GM11168 (cell line): ENCODE measurements around the gene TBC1D20.
"Not testable (repeated sequence)": the region's sequence is repeated elsewhere in the genome, so short reads cannot be mapped to it uniquely, and the experiment has no call there.

ENCODE experiments used
- in situ Hi-C: fragments of 300-500 bp; cut with MboI; formaldehyde crosslinking; loops from one replicate; pipeline ENCODE4 v1.12.0; 2022; ENCODE audit warnings: low sequenced_read_pairs; ENCODE audit not compliant: unreplicated experiment

Gene TBC1D20

DNA sequence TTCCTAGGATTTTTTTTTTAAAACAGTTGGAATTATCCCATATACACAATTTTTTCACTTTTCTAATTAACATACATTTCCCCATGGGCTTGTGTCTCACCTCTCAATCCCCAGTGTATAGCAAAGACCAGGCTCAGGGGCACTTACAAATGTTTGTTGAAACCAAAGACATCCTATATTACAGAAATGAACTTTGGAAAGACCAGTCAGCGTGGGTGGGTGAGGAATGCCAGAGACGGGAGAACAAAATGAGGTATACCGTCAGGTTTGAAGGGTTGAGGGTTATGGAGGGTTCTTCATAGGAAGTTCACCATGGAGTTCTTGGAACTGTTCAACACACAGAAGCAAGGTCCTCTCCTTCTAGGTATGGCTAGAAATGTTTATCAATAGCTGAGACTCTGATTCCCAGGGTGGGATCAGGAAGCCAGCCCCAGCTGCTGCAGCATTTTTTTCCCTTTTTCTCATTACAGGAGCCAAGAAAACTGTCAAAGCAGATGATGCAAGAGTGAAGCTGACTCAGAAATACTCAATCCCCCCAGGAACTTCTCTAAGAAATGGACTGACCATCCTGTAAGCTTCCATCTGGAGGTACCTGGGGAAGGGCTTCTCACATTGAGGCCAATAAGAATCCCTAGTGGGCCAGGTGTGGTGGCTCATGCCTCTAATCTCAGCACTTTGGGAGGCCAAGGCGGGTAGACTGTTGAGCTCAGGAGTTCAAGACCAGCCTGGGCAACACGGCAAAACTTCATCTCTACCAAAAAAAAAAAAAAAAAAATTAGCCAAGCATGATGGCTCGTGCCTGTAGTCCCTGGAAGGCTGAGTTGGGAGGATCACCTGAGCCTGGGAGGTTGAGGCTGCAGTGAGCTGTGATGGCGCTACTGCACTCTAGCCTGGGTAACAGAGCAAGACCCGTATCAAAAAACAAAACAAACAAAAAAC lies 15.9 kb upstream of the TBC1D20 start:
- in situ Hi-C loops, result loop anchor here (5.0 kb wide), 1 partner anchor 126 kb away; no protein-coding TSS in a partner anchor

DNA sequence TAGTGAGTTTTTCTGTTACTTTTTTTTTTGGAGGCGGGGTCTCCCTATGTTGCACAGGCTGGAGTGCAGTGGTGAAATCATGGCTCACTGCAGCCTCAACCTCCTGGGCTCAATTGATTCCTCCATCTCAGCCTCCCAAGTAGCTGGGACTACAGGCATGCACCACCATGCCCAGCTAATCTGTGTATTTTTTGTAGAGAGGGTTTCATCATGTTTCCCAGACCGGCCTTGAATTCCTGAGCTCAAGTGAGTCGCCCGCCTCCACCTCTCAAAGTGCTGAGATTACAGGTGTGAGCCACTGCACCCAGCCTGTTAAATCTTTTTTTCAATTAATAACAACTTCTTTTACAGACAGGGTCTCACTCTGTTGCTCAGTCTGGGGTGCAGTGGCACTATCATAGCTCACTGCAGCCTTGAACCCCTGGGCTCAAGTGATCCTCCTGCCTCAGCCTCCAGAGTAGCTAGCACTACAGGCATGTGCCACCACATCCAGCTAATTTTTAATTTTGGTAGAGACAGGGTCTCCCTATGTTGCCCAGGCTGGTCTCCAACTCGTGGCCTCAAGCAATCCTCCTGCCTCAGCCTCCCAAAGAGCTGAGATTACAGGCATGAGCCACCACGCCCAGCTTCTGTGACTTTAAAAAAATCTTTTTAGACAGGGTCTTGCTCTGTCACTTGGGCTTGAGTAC lies 14.4 kb upstream of the TBC1D20 start:
- in situ Hi-C loops, result loop anchor here (5.0 kb wide), 1 partner anchor 124 kb away; no protein-coding TSS in a partner anchor

DNA sequence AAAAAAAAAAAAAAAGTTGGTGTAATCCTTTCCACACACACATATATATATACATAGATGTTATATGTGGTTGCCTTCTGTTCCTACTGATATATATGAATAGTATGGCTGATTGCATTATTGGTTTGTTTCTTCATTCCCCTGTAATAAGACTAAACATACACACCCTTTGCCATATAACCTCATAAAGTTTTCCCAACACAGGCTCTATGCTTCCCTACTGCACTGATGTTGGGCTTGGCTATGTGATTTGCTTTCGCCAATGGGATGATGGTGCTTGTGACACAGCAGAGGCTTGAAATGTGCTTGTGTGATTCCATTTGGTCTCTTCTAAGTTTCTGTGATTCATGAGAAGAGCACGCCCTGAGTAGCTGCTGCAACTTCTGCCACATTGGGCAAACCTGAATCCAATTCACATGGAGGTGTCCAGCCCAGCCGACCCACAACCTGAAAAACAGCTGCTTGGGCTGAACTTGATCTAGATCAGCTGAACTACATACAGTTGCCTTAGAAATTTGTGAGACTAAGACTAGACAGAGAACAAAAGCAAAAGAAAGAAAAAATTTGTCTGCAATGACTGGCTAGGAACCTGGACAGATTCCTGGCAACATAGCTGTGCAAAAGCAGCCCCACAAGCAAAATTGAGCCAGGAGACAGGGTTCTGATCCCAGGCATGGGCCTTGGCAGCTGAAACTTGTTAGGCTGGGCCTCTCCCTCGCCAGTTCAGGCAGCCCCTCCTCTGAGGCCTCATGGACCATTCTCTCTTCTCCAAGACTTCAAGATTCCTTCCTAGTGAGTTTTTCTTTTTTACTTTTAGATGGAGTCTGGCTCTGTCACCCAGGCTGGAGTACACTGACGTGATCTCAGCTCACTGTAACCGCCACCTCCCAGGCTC lies 13.4 kb upstream of the TBC1D20 start:
- in situ Hi-C loops, result loop anchor here (5.0 kb wide), 1 partner anchor 123 kb away; no protein-coding TSS in a partner anchor

DNA sequence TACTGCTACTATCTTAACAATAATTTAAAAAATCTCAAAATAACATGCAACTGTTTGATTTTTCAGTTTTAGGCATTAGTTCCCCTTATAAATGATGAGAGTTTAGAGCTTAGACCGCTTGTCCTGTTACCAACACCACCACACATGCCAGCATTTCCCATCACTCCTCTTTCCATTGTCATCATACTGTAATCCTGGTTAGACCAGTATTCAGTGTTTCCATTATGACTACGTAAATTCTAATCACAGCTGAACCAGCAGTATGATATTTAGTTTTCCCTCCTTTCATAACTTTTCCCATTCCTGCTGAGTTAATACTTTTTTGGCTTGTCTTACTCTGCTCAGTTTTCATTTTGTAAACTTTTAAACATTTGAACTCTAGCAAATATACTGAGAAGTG lies 12.2 kb upstream of the TBC1D20 start:
- in situ Hi-C loops, result no loop called here

DNA sequence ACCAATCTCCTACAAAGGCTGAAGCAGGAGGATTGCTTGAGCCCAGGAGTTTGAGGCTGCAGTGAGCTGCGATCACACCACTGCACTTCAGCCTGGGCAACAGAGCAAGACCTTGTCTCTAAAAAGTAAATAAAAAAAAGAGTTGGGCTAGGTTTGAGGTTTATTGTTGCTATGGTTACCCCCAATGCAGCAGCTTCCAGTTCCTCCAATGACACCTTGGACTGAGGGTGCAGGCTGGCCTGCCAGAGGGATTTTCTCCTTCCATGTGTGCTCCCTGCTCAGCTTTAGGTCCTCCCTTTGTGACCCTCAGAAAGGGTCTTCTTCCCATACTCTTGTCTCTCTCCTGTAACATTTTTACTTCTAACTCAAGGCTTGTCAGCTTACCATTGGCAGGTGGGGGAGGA lies 10.6 kb upstream of the TBC1D20 start:
- in situ Hi-C loops, result no loop called here

DNA sequence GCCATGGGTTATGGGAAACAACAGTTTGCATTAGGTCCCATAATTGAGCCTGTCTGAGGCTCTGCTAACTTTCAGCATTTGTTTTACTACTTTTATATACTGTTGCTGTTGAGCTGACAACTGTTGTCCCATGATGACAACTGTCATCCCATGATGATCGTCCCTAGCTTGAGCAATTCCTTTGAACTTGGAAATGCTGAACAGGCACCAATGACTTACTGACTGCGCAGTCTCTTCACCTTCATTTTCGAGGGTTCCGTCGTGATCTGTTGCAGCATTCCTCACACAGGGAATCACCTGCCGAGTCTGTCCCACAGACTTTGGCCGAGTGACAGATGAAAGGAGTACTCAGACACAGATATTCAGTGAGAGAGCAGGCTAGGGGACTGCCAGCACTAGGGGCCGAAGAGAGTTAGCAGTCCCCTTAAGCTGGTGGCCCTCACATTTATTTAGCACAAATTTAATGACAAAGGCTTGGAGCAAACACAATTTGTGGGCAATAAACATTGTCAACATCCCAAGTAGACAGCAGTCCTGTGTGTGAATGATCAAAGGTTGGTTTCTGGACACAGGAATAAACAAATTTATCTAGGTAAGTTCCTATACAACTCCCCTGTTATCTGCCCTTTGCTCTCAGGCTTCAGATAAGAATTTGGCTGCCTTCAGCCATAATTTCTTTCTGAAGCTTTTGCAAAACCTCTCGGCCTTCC lies 10.0 kb upstream of the TBC1D20 start:
- in situ Hi-C loops, result no loop called here

DNA sequence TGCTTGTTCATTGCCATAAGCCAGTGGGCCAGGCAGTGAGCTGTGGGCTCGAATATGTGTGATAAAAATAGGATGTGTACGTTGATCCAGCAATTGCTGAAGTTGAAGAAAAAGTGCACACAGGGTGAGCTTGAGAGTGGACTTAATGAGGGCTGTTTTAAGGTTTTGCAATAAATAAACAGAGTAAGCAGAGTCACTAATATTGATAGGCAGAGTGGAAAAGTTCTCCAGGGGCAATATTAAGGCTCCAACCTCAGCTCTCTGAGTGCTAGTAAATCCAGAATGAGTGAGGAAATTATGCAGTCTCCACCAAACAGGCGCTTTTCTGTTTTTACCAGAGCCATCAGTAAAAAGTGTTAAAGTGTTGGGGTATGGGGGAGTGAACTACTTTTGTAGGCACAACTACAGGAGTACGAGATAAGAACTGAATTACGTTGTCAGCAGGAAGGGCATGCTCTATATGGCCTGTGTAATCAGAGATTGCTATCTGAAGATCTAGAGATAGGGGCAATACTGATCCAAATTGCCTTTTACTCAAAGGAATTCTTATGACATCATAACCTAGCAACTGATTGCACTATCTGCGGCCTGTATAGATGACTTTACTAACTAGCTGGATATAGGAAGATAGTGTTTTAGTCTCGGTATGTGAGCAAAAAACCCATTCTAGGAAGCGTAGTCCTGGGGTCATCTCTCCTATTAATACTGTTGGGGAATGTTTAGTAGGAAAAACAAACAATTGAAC lies 7.6 kb upstream of the TBC1D20 start:
- in situ Hi-C loops, result no loop called here

DNA sequence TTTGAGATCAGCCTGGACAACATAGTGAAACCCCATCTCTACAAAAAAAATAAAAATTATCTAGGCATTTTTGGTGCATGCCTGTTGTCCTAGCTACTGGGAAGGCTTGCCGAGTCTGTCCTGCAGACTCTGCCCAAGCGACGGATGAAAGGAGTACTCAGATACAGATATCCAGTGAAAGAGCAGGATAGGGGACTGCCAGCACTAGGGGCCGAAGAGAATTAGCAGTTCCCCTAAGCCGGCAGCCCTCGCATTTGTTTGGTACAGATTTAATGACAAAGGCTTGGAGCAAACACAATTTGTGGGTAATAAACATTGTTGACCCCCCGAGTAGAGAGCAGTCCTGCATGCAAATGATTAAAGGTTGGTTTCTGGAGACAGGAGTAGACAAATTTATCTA lies 5.4 kb upstream of the TBC1D20 start:
- in situ Hi-C loops, result no loop called here

DNA sequence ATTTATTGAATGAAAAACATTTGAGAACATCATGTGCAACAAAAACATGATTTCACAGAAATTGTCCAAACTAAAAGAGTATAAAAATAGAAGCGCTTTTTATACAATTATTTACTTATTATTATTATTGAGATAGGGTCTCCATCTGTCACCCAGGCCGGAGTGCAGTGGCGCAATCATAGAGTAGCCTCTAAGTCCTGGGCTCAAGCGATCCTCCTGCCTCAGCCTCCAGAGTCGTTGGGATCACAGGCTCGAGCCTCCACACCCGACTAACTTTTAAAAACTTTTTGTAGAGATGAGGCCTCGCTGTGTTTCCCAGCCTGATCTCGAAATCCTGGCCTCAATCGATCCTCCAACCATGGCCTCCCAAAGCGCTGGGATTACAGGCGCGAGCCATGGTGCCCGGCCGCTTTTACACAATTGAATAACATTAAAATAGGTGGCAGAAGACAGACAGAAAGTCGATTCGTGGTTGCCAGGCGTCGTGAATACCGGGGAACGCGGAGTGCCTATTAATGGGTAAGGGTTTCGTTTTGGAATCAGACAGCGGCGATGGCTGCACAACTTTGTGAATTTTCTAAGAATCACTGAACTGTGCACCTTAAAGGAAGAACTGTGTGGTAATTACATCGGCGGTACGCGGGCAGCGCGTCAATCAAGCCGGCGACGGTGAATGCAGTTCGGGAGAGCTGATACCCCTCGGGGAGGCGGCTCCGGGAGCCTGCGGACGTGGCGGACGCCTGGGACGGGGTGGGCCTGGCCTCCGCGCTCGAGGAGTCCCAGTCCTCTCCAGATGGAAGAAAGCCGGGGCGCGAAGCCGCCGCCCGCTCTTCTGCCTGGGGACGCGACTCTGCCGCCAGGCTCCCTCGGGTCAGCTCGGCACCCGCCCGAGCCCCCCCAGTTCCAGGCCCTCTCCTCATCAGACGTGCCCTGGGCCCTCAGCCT lies 807 bp downstream of the TBC1D20 start:
- in situ Hi-C loops, result no loop called here

DNA sequence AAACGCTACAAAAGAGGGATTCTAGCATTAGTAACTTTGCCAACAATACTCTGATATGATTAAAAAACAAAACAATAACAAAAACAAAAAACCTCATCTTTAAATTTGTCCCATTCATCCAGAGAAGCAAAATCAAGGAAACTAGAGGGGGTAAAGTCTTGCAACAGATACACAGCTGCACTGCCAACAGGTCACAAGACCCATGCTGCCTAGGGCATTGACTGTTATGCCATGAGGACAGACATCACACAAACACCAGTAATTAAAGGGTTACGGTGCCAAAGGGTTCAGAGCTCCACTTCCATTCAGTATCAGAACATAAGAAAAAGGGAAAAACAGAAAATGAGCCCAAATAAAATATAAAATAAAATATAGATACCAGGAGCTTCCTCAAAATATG lies 1.6 kb downstream of the TBC1D20 start:
- in situ Hi-C loops, result no loop called here

DNA sequence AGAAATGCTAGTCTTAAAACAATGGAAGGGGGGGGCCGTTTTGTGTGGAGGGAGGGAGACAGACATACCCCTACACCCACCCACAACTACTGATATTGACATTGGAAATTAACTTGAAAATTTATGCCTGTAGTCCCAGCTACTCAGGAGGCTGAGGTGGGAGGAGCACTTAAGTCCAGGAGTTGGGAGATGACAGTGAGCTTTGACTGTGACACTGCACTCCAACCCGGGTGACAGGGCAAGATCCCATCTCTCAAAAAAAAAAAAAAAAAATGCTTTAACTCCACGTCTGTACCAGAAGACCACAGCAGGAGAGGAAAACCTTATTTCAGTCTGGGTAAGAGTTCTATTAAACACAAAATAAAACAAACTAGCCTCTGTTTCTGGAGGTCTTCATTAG lies 2.2 kb downstream of the TBC1D20 start:
- in situ Hi-C loops, result no loop called here

DNA sequence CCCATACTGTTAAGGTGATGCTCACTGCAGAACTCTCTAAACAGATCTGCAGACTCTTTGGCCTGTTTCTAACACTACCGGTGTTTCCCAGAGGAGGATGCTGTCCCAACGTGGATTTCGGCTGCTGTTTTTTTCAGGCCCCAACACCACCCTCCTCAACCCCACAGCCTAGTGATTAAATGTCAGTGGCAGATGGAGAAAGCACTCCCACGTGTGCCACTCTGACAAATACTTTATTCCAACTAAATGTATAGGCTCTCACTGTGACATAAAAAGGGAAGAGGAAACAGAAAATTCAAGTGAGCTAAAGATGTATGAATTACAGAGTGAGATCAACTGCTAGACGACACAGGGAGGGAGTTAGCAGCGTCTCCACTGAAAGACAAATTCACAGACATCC lies 3.6 kb downstream of the TBC1D20 start:
- in situ Hi-C loops, result no loop called here

DNA sequence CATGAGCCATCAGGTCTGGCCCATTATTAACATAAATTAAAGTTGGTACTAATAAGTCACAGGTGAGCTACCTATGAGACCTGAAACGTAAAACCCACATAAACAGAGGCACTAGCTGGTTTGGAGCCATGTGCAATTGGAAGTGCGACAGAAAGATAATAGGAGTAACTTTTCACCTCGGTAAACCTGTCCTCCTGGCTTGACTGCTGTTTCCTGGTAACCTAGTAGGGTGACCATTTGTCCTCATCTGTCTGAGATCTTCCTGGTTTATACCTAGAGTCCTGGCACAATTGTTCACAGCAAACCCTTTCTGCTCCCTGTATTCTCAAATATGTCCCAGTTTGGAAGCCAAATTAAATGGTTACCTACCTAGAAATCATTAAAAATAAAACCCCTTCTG lies 7.4 kb downstream of the TBC1D20 start:
- in situ Hi-C loops, result no loop called here

DNA sequence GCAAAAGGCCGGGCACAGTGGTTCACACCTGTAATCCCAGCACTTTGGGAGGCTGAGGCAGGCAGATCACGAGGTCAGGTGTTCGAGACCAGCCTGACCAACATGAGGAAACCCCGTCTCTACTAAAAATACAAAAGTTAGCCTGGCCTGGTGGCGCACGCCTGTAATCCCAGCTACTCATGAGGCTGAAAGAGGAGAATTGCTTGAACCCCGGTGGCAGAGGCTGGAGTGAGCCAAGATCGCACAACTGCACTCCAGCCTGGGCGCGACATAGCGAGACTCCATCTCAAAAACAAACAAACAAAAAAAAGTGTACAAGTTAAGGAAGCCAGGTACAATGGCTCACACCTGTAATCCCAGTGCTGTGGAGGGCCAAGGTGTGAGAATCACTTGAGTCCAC lies 10.3 kb downstream of the TBC1D20 start:
- in situ Hi-C loops, result not testable (repeated sequence)

DNA sequence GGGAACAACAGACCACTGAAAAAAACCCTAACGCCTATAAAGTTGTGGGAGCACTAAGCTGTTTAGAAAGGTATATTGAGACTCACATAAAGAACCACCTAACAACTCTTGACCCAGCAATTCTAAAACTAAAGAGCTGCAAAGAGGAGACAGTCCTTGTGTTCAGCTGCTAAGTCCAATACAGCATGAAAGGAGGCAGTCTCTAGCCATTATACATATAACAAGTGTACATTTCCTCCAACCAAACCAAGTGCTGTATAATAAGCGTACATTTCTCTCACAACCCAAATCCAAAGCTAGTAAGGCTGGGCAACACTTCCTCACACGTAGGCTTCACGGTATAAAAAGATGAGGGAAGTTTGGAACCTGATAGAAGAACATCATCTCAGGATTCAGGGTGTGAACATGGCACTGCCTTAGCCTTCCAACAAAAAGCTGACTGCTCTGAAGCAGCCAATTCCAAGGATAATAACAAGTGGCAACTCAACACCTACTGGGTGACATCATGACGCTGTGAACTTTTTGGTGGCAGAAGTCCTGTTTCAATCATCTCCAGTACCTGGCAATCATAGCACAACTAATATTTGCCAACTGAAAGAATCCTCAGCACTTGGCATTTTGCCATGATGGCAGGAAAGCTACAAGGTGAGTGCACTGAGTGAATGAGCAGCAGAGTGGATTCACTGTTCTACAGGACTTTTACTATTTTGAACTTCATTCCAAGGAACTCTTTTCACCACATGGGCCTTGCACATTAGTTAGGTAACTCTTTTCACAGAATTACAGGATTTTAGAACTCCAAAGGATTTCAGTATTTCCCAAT lies 16.6 kb downstream of the TBC1D20 start:
- in situ Hi-C loops, result no loop called here

DNA sequence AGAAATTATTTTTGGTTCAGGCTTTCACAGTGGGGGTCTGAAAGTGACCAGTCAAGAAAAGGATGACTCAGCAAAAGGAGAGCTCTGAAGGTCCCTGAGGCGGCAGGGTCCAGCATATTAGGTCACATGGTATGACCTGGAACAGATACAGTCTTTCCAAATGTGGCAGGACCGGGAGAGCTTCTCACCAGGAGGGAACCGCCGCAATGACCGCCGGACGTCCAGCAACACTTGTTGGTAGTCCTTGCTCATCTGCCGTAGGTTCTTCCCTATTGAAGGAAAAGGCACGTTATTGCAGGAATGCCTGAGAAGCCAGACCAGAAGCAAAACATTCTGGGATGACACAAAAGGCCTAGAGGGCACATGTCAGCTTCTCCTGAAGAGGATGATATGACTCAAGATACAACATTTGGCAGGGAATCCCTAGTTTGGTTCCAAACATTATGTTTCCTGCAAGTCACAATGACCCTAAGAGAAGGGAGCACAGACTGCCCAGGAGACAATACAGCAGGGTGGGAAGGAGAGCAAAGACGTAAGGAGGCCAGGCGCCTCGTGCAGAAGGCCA lies 17.4 kb downstream of the TBC1D20 start:
- in situ Hi-C loops, result no loop called here

DNA sequence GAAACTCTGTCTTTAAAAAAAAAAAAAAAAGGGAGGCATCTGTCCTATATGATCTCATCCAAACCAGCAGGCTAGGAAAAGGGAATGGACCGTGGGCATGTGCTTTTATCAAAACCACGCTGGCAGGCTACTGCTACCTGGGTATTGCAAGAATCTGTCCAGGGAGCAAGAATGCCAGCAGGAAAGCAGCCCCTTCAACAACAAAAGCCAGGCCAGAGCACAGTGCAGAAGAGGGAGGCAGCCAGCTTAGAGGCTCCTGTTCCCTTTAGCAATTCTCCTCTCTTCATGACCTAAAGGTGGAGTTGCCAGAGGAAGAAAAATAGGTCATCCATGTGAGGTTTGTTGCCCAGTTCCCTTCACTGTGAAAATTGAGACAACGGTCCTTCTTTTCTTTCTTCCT lies 18.2 kb downstream of the TBC1D20 start:
- in situ Hi-C loops, result no loop called here
